GM19463 (cell line): ENCODE results near the gene UBAC2.

Experiments used
- ATAC-seq: cut with Tn5 transposase; IDR thresholded peaks from one replicate; pipeline ENCODE4 v1.9.1; 2021; ENCODE audit warnings: mild to moderate bottlenecking, moderate library complexity; ENCODE audit not compliant: unreplicated experiment

Gene UBAC2

GRCh38 chr13:99329477-99329876, 128.8 kb downstream of the UBAC2 start:
- ATAC-seq = no peak

GRCh38 chr13:99330942-99331341, 130.3 kb downstream of the UBAC2 start:
- no peak for ATAC-seq

GRCh38 chr13:99331881-99332293, 131.2 kb downstream of the UBAC2 start:
- ATAC-seq = peak; percentile 89

GRCh38 chr13:99332456-99332855, 131.8 kb downstream of the UBAC2 start:
- peak; percentile 5 for ATAC-seq

GRCh38 chr13:99334221-99334620, 133.6 kb downstream of the UBAC2 start:
- ATAC-seq = no peak

- no peak for ATAC-seq
Observed at GRCh38 chr13:99335087-99335486, 134.4 kb downstream of the UBAC2 start.

GRCh38 chr13:99335603-99336002, 134.9 kb downstream of the UBAC2 start:
- peak; percentile 73 for ATAC-seq

GRCh38 chr13:99339230-99339721, 138.6 kb downstream of the UBAC2 start:
- ATAC-seq = no peak

GRCh38 chr13:99339736-99340397, 139.2 kb downstream of the UBAC2 start:
- no peak for ATAC-seq

GRCh38 chr13:99340638-99341037, 140.0 kb downstream of the UBAC2 start:
- ATAC-seq = no peak

- no peak for ATAC-seq
Observed at GRCh38 chr13:99341969-99342722, 141.5 kb downstream of the UBAC2 start.

GRCh38 chr13:99342723-99343315, 142.2 kb downstream of the UBAC2 start:
- no peak for ATAC-seq

GRCh38 chr13:99344610-99345208, 144.1 kb downstream of the UBAC2 start:
- no peak for ATAC-seq

- ATAC-seq = no peak
Observed at GRCh38 chr13:99345345-99345744, 144.7 kb downstream of the UBAC2 start.

GRCh38 chr13:99346335-99347042, 145.8 kb downstream of the UBAC2 start:
- no peak for ATAC-seq

- ATAC-seq = no peak
Observed at GRCh38 chr13:99347335-99347878, 146.8 kb downstream of the UBAC2 start.

- peak; percentile 77 for ATAC-seq
Observed at GRCh38 chr13:99347911-99348451, 147.3 kb downstream of the UBAC2 start.

- ATAC-seq = no peak
Observed at GRCh38 chr13:99350191-99350590, 149.5 kb downstream of the UBAC2 start.

GRCh38 chr13:99351772-99352171, 151.1 kb downstream of the UBAC2 start:
- no peak for ATAC-seq
